ENCODE data around the gene ZNF417. TPM values are rescaled to one million over a fixed set of nuclear protein-coding genes. Genes with fewer than 3 reads are reported as not detected.

The ZNF417 gene
- total and polyA plus RNA-seq, 2 donors (not counting 1 experiment from before 2014, with no cell fraction given) = 8.9 to 52.6 TPM

- ChIA-PET POLR2A (interaction anchor here (0.6 to 1.5 kb wide), 5 partner anchors 17 to 119 kb away, joined by 3 to 5 read pairs (median 3); partner anchors contain the start of genes ZNF552, ZNF586, ZNF587 and ZNF606), CTCF (no interaction called here)
- peaks cover 17 to 19% of the 10 kb centered on the region in 2 donors for H3K4me1 ChIP-seq (ENCODE audit: control insufficient read depth in 2 of 2, insufficient read depth in 2 of 2, low read length in 2 of 2)
- H3K27me3 ChIP-seq (replicated peaks in 1 of 4; ENCODE audit: control extremely low read depth in 1 of 4, control insufficient read depth in 3 of 4, insufficient read depth in 4 of 4, low read length in 3 of 4) = no peaks in the 10 kb centered on the region
- H3K27me3 Mint-ChIP-seq = no peaks in the 10 kb centered on the region
- peaks cover 56% of the 10 kb centered on the region for H3K79me2 ChIP-seq (ENCODE audit: control insufficient read depth, insufficient read depth, low read length)
- peak within 1 kb of the TSS; percentile 96 for H3K9ac ChIP-seq (ENCODE audit: low read length)
- TF ChIP-seq EZH2 (IDR thresholded peaks at IDR 0.05; ENCODE audit: borderline replicate concordance, insufficient read depth, low read depth, low read length, poor library complexity, severe bottlenecking) = no peak
- TF ChIP-seq, protein P1, sequence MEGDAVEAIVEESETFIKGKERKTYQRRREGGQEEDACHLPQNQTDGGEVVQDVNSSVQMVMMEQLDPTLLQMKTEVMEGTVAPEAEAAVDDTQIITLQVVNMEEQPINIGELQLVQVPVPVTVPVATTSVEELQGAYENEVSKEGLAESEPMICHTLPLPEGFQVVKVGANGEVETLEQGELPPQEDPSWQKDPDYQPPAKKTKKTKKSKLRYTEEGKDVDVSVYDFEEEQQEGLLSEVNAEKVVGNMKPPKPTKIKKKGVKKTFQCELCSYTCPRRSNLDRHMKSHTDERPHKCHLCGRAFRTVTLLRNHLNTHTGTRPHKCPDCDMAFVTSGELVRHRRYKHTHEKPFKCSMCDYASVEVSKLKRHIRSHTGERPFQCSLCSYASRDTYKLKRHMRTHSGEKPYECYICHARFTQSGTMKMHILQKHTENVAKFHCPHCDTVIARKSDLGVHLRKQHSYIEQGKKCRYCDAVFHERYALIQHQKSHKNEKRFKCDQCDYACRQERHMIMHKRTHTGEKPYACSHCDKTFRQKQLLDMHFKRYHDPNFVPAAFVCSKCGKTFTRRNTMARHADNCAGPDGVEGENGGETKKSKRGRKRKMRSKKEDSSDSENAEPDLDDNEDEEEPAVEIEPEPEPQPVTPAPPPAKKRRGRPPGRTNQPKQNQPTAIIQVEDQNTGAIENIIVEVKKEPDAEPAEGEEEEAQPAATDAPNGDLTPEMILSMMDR (IDR thresholded peaks at IDR 0.05) = peak; percentile 40
- WGBS (ENCODE audit: insufficient coverage) = 2% methylated on average over 43 of the region's 43 CpGs
- H3K36me3 ChIP-seq (replicated peaks in 1 of 2; ENCODE audit: control extremely low read depth in 1 of 2, control insufficient read depth in 1 of 2, extremely low read depth in 1 of 2, insufficient read depth in 2 of 2, low read length in 1 of 2) = peaks cover 4 to 7% of the 10 kb centered on the region in 2 experiments
- intact Hi-C loops (cut with micrococcal nuclease) = loop anchor here (1.0 to 5.0 kb wide), 5 partner anchors 28 to 141 kb away; partner anchors contain the start of genes ZNF417, ZNF418, ZNF586 and ZNF776
- no peaks in the 10 kb centered on the region for H4K20me1 ChIP-seq (ENCODE audit: control insufficient read depth, insufficient read depth, low read length, poor library complexity, severe bottlenecking)
- peaks cover 31% of the 10 kb centered on the region for H3K4me1 Mint-ChIP-seq
- peaks cover 0 to 16% (median 0%) of the 10 kb centered on the region in 3 donors for H3K9me3 ChIP-seq (ENCODE audit: control extremely low read depth in 1 of 3, control insufficient read depth in 2 of 3, insufficient read depth in 1 of 3, low read length in 2 of 3)
- no peaks in the 10 kb centered on the region for H3K9me3 Mint-ChIP-seq (ENCODE audit: insufficient read depth)
- peak within 1 kb of the TSS; percentile 96 for H2AFZ ChIP-seq (ENCODE audit: insufficient read depth, low read depth, low read length, poor library complexity, severe bottlenecking)
- peak; percentile 93 for ATAC-seq (ENCODE audit: low read depth)
- peak within 1 kb of the TSS; percentile 95 for H3K4me3 Mint-ChIP-seq
- peak within 1 kb of the TSS; percentile 75 to 97 (median 85) for H3K4me3 ChIP-seq (ENCODE audit: control extremely low read depth in 1 of 5, extremely low read depth in 1 of 5, insufficient read depth in 1 of 5, low read depth in 2 of 5, low read length in 4 of 5)
- peak within 1 kb of the TSS; percentile 97 for H3K4me2 ChIP-seq (replicated peaks; ENCODE audit: low read depth, low read length, poor library complexity, severe bottlenecking)
- peak; percentile 91 for DNase-seq
- H3K27ac Mint-ChIP-seq = peak within 1 kb of the TSS; percentile 90
- peak within 1 kb of the TSS; percentile 76 to 86 for H3K27ac ChIP-seq (ENCODE audit: low read length in 2 of 2)
Measured at GRCh38 chr19:57888560-57889231, 27.7 kb downstream of the ZNF417 start, which contains the start of gene ZNF814. TSS of gene ZNF814 (minus strand) at chr19:57889037. CDS start at chr19:57888802, 235 bp downstream.
